Smooth muscle cell (in vitro differentiated cells): Measurements from ENCODE around the gene HSPG2. TPM values are rescaled to one million over a fixed set of nuclear protein-coding genes. Genes with fewer than 3 reads are reported as not detected.
A peak's percentile ranks its signal among the peaks of the same experiment; 100 is the strongest.
"Not testable (repeated sequence)": the region's sequence is repeated elsewhere in the genome, so short reads cannot be mapped to it uniquely, and the experiment has no call there.

Experiments
- DNase-seq: peaks from one replicate; lab custom pipeline; 2025; ENCODE audit not compliant: unreplicated experiment; lab: John Stamatoyannopoulos, UW
- H2AFZ ChIP-seq: fragments of 200-600 bp; sonication (generic); 2 replicates; pipeline ENCODE4 v1.6.0; 2016; ENCODE audit warnings: antibody characterized with exemption, low read depth, mild to moderate bottlenecking
- H3F3A ChIP-seq: fragments of 200-600 bp; sonication (generic); 2 replicates; pipeline ENCODE4 v1.6.0; 2017; ENCODE audit warnings: antibody characterized with exemption, low read depth
- H3K27ac ChIP-seq: fragments of 200-600 bp; sonication (generic); 2 replicates; pipeline ENCODE4 v1.5.1; 2016; ENCODE audit warnings: low read depth, mild to moderate bottlenecking
- H3K27me3 ChIP-seq: fragments of 200-600 bp; sonication (generic); 2 replicates; pipeline ENCODE4 v1.6.1; 2016; ENCODE audit warnings: low read depth, mild to moderate bottlenecking
- H3K36me3 ChIP-seq: fragments of 200-600 bp; sonication (generic); 2 replicates; pipeline ENCODE4 v1.5.1; 2016; ENCODE audit warnings: low read depth
- H3K4me1 ChIP-seq: fragments of 200-600 bp; sonication (generic); 2 replicates; pipeline ENCODE4 v1.5.1; 2016; ENCODE audit warnings: low read depth
- H3K4me2 ChIP-seq: fragments of 200-600 bp; sonication (generic); 2 replicates; pipeline ENCODE4 v1.6.0; 2016; ENCODE audit warnings: mild to moderate bottlenecking
- H3K4me3 ChIP-seq: fragments of 200-600 bp; sonication (generic); 2 replicates; pipeline ENCODE4 v1.5.1; 2016; ENCODE audit warnings: mild to moderate bottlenecking
- H3K79me2 ChIP-seq: fragments of 200-600 bp; sonication (generic); 2 replicates; pipeline ENCODE4 v1.6.0; 2016; ENCODE audit warnings: low read depth, mild to moderate bottlenecking
- H3K9ac ChIP-seq: fragments of 200-600 bp; sonication (generic); 2 replicates; pipeline ENCODE4 v1.6.0; 2016; ENCODE audit warnings: low read depth
- H3K9me3 ChIP-seq: fragments of 200-600 bp; sonication (generic); replicated peaks from 2 replicates; pipeline ENCODE4 v1.5.1; 2016; ENCODE audit warnings: low read depth
- H4K20me1 ChIP-seq: fragments of 200-600 bp; sonication (generic); 2 replicates; pipeline ENCODE4 v1.6.0; 2016; ENCODE audit warnings: low read depth
- CTCF ChIP-seq: fragments of 200-600 bp; sonication (generic); IDR thresholded peaks from 2 replicates; pipeline ENCODE4 v1.5.1; 2017; ENCODE audit warnings: borderline replicate concordance, mild to moderate bottlenecking, antibody characterized with exemption; ENCODE audit not compliant: insufficient read depth, poor library complexity, severe bottlenecking
- WGBS: methylation state at CpG from one replicate; pipeline ENCODE4 v1.1.7; 2016; ENCODE audit warnings: low lambda C conversion rate; 5-methylcytosine and 5-hydroxymethylcytosine counted together
- polyA plus RNA-seq: library from polyadenylated mRNA; unstranded; fragments of >200 nt; fragmentation: Nextera tagmentation; extraction: Ambion mirVana; gene quantifications from 2 replicates; pipeline ENCODE4 v1.2.1, GENCODE V29; 2016
- total RNA-seq: library from RNA; depleted of rRNA; stranded (reverse); fragments of >200 nt; gene quantifications from 2 replicates; pipeline ENCODE4 v1.2.3, GENCODE V29; 2014

HSPG2 gene
- total and polyA plus RNA-seq, 2 experiments from 2014 or later: 40.7 to 46.7 TPM

- not testable (repeated sequence) for H3F3A ChIP-seq, H3K36me3 ChIP-seq, H3K27me3 ChIP-seq, H3K4me3 ChIP-seq, H3K9ac ChIP-seq, H4K20me1 ChIP-seq, H3K4me2 ChIP-seq, H3K9me3 ChIP-seq, H2AFZ ChIP-seq, DNase-seq, H3K27ac ChIP-seq, H3K79me2 ChIP-seq, H3K4me1 ChIP-seq
- TF ChIP-seq CTCF: peak; percentile 15
- WGBS: 73% methylated on average over 20 of the region's 21 CpGs
These were observed 43.6 kb upstream of the HSPG2 start for GRCh38 chr1:21980515-21981220.

GRCh38 chr1:21978209-21978608 is 41.1 kb upstream of the HSPG2 start:
- not testable (repeated sequence) for H3K4me2 ChIP-seq, H3F3A ChIP-seq, H3K36me3 ChIP-seq, H2AFZ ChIP-seq, H3K4me1 ChIP-seq, H3K27me3 ChIP-seq, H3K79me2 ChIP-seq, DNase-seq, H3K9ac ChIP-seq, H3K9me3 ChIP-seq, H3K27ac ChIP-seq, H4K20me1 ChIP-seq, H3K4me3 ChIP-seq
- WGBS: 89% methylated on average over 10 of the region's 11 CpGs

- WGBS: 95% methylated on average over 6 of the region's 9 CpGs
- H3K27me3 ChIP-seq, H3K4me3 ChIP-seq, H4K20me1 ChIP-seq, H3K4me1 ChIP-seq, H3K79me2 ChIP-seq, H3K9ac ChIP-seq, H3K36me3 ChIP-seq, H3K4me2 ChIP-seq, DNase-seq, H3K9me3 ChIP-seq, H2AFZ ChIP-seq, H3K27ac ChIP-seq, H3F3A ChIP-seq: not testable (repeated sequence)
These were observed 39.7 kb upstream of the HSPG2 start, which contains the start of gene CELA3B for GRCh38 chr1:21976703-21977239. CELA3B (plus strand) TSS chr1:21977022; CDS start chr1:21977040, 18 bp downstream.

GRCh38 chr1:21975296-21975695 is 38.2 kb upstream of the HSPG2 start:
- not testable (repeated sequence) for H3F3A ChIP-seq, H3K4me2 ChIP-seq, H2AFZ ChIP-seq, H3K27ac ChIP-seq, H3K9ac ChIP-seq, H3K36me3 ChIP-seq, H3K27me3 ChIP-seq, H3K4me3 ChIP-seq, H3K9me3 ChIP-seq, H3K4me1 ChIP-seq, H3K79me2 ChIP-seq, DNase-seq, H4K20me1 ChIP-seq
- WGBS: 97% methylated on average over 9 of the region's 9 CpGs

- 56% methylated on average over 6 of the region's 6 CpGs for WGBS
- not testable (repeated sequence) for H4K20me1 ChIP-seq, H3K79me2 ChIP-seq, H3K9ac ChIP-seq, H3K4me1 ChIP-seq, DNase-seq, H3K36me3 ChIP-seq, H3K9me3 ChIP-seq, H3F3A ChIP-seq, H3K4me2 ChIP-seq, H2AFZ ChIP-seq, H3K27me3 ChIP-seq, H3K4me3 ChIP-seq, H3K27ac ChIP-seq
These were observed 37.6 kb upstream of the HSPG2 start for GRCh38 chr1:21974699-21975098.

- H3K4me1 ChIP-seq, H3K36me3 ChIP-seq, H3K4me2 ChIP-seq, H3K27me3 ChIP-seq, H3K9ac ChIP-seq, DNase-seq, H3K4me3 ChIP-seq, H3K9me3 ChIP-seq, H3K79me2 ChIP-seq, H2AFZ ChIP-seq, H3F3A ChIP-seq, H4K20me1 ChIP-seq, H3K27ac ChIP-seq: not testable (repeated sequence)
- 89% methylated on average over 8 of the region's 8 CpGs for WGBS
These were observed 36.8 kb upstream of the HSPG2 start for GRCh38 chr1:21973948-21974347.

GRCh38 chr1:21972973-21973441 is 35.9 kb upstream of the HSPG2 start:
- H3F3A ChIP-seq, H3K27me3 ChIP-seq, H3K27ac ChIP-seq, H3K9me3 ChIP-seq, H4K20me1 ChIP-seq, H3K4me3 ChIP-seq, DNase-seq, H2AFZ ChIP-seq, H3K36me3 ChIP-seq, H3K79me2 ChIP-seq, H3K4me2 ChIP-seq, H3K4me1 ChIP-seq, H3K9ac ChIP-seq: not testable (repeated sequence)
- 90% methylated on average over 2 of the region's 2 CpGs for WGBS

GRCh38 chr1:21970523-21970922 is 33.4 kb upstream of the HSPG2 start:
- not testable (repeated sequence) for H3K36me3 ChIP-seq, H3K9me3 ChIP-seq, DNase-seq, H3K4me2 ChIP-seq, H3K9ac ChIP-seq, H2AFZ ChIP-seq, H3K79me2 ChIP-seq, H4K20me1 ChIP-seq, H3K4me3 ChIP-seq, H3K27me3 ChIP-seq, H3K27ac ChIP-seq, H3K4me1 ChIP-seq, H3F3A ChIP-seq
- 73% methylated on average over 4 of the region's 4 CpGs for WGBS
